ENCODE data around the gene CACYBP.

DNA sequence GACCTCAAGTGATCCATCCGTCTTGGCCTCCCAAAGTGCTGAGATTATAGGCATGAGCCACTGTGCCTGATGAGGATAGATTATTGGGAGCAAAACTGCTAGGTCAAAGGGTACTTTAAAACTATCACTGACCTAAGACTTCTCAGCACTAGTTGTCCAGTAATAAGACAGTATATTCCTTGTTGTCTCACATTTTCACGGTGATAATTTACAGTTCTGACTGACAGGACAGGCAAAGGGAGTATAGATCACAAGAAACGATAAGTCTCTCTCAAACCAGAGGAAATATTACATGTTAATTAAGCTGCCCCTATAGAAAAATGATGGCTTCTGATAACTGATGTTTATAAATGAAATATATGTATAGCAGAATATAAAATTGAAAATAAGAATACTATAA, 19.8 kb downstream of the CACYBP start:
- TF ChIP-seq, protein P1, sequence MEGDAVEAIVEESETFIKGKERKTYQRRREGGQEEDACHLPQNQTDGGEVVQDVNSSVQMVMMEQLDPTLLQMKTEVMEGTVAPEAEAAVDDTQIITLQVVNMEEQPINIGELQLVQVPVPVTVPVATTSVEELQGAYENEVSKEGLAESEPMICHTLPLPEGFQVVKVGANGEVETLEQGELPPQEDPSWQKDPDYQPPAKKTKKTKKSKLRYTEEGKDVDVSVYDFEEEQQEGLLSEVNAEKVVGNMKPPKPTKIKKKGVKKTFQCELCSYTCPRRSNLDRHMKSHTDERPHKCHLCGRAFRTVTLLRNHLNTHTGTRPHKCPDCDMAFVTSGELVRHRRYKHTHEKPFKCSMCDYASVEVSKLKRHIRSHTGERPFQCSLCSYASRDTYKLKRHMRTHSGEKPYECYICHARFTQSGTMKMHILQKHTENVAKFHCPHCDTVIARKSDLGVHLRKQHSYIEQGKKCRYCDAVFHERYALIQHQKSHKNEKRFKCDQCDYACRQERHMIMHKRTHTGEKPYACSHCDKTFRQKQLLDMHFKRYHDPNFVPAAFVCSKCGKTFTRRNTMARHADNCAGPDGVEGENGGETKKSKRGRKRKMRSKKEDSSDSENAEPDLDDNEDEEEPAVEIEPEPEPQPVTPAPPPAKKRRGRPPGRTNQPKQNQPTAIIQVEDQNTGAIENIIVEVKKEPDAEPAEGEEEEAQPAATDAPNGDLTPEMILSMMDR (IDR thresholded peaks at IDR 0.05; ENCODE audit: extremely low read depth in 1 of 2, insufficient read depth in 1 of 2, low read depth in 1 of 2, low read length in 2 of 2), result no peak
- TF ChIP-seq POLR2A (IDR thresholded peaks at IDR 0.05; ENCODE audit: low read depth, low read length), result no peak
- TF ChIP-seq POLR2AphosphoS5 (IDR thresholded peaks at IDR 0.05; ENCODE audit: insufficient read depth, low read depth, low read length), result no peak
- TF ChIP-seq EZH2 (IDR thresholded peaks at IDR 0.05; ENCODE audit: borderline replicate concordance, low read depth, low read length, severe bottlenecking), result no peak
- TF ChIP-seq, protein P2, sequence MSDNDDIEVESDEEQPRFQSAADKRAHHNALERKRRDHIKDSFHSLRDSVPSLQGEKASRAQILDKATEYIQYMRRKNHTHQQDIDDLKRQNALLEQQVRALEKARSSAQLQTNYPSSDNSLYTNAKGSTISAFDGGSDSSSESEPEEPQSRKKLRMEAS (IDR thresholded peaks at IDR 0.05; ENCODE audit: insufficient read depth, insufficient read length), result no peak
